COLO668 (cell line): ENCODE measurements around the gene SLC66A3.

Experiments
- DNase-seq: peaks from one replicate; lab custom pipeline; 2025; ENCODE audit not compliant: unreplicated experiment; lab: John Stamatoyannopoulos, UW

The SLC66A3 gene

GRCh38 chr2:11133936-11134320, 21.3 kb upstream of the SLC66A3 start:
- DNase-seq, result no peak

DNA sequence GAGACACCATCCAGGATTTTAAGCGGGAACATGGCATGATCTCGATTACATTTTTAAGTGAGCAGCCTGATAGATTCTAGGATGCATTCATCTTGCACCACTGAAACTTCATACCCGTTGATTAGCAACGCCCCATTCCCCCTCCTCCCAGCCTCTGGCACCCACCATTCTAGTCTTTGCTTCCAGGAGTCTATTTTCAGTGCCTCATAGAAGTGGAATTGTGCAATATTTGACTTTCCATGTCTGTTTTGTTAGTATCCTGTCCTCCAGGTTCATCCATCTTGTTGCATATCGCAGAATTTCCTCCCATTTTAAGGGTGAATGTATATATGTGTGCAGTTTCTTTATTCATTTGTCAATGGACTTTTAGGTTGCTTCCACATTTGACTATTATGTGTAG, 20.9 kb upstream of the SLC66A3 start:
- DNase-seq, result no peak

- DNase-seq, result no peak
Measured at GRCh38 chr2:11140492-11140891, 14.8 kb upstream of the SLC66A3 start.

GRCh38 chr2:11141319-11141718, 13.9 kb upstream of the SLC66A3 start:
- DNase-seq, result no peak

DNA sequence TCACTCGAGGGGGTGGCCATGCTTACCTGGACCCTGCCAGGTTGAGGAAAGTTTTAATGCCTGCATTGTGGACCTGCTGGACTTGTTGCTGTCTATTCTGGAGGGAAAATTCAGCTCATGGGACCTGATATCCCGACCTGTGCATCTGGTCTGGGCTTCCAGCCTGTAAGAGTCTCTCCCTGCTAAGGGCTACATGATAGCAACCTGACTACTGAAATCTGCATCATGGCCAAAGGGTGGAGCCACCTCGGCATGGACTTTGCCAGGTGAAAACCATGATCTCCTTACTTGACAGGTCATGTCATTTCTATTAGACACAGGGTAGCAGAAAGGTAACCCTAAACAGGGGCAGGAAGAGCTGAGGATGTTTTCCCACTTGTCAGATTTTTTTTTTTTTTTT, 12.9 kb upstream of the SLC66A3 start:
- no peak for DNase-seq

DNA sequence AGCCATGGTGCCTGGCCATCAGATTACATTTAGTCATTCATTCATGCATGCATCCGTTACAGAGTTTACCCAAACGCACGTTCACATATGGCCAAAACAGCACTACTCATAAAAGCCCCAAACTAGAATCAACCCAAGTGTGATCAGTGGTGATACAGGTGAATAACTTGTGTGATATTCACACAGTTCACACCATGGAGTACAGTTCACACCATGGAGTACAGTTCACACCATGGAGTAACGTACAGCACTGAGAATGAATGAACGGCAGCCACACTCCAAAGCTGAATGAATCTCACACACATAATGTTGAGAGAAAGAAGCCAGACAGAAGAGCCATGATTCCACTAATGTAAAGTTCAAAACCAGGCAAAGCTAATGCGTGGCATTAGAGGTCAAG, 12.3 kb upstream of the SLC66A3 start:
- no peak for DNase-seq

- no peak for DNase-seq
Measured at GRCh38 chr2:11144077-11144737, 11.1 kb upstream of the SLC66A3 start.

- DNase-seq, result no peak
Measured at GRCh38 chr2:11144738-11145079, 10.6 kb upstream of the SLC66A3 start.

- DNase-seq, result no peak
Measured at GRCh38 chr2:11145350-11145749, 9.9 kb upstream of the SLC66A3 start.

GRCh38 chr2:11146076-11146475, 9.2 kb upstream of the SLC66A3 start:
- no peak for DNase-seq

DNA sequence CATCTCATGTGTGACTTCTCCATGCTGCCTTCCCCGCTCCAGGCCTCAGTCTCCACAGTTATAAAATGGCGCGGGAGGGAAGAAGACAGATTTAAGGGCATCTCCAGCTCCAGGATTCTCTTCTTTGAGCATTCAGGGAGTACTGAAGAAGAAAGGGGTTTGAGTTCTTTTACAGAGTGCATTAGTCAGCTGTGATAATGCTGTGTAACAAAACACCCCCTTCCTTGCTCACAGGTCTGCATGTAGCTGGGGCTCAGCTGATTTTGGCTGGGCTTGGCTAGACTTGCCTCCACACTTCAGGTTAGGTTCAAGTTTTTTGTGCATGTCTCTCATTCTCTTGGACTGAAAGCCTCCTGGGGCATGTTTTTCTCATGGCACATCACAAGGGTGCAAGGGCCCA, 8.0 kb upstream of the SLC66A3 start:
- no peak for DNase-seq

GRCh38 chr2:11152591-11152990, 2.7 kb upstream of the SLC66A3 start:
- no peak for DNase-seq

DNA sequence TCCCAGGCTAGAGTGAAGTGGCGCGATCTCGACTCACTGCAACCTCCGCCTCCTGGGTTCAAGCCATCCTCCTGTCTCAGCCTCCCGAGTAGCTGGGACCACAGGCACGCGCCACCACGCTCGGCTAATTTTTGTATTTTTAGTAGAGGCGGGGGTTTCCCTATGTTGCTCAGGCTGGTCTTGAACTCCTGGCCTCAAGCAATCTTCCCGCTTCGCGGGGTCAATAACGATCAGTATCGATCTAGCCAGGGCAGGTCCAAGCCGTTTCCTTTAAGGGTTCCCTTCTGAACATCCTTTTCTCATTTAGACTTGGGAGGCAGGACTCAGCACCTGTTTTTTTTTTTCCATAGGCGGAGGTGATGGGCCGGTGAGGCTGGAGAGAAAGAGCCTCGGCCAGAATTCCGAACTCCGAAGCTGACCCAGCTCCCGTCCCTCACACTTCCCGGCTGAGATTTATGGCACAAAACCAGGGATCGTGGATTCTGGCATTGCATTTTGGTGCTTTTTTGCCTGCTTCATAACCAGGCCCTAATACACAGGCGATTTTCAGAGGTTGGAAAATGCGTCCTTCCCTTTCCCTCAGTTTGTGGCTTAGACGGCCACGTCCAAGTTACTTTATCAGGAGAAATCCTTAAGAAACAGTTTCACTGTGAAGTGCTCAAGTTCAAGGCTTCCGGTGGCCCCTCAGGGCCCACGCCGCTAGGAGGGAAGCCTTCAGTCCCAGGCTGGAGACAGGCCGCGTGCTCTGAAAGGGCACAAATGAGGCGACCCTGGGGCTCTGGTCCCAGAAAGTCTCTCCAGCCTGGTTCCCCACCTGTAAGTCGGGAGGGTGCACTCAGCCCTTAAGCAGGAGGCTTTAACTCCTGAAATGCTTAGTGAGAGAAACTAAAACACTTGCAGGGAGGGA, 998 bp upstream of the SLC66A3 start:
- DNase-seq, result no peak

GRCh38 chr2:11154923-11155380, 315 bp upstream of the SLC66A3 start:
- peak; percentile 97 for DNase-seq

GRCh38 chr2:11156396-11157075, 1.3 kb downstream of the SLC66A3 start:
- no peak for DNase-seq

GRCh38 chr2:11157296-11157695, 2.0 kb downstream of the SLC66A3 start:
- no peak for DNase-seq

GRCh38 chr2:11157731-11158130, 2.5 kb downstream of the SLC66A3 start:
- no peak for DNase-seq

GRCh38 chr2:11158916-11159573, 3.8 kb downstream of the SLC66A3 start:
- DNase-seq, result no peak

DNA sequence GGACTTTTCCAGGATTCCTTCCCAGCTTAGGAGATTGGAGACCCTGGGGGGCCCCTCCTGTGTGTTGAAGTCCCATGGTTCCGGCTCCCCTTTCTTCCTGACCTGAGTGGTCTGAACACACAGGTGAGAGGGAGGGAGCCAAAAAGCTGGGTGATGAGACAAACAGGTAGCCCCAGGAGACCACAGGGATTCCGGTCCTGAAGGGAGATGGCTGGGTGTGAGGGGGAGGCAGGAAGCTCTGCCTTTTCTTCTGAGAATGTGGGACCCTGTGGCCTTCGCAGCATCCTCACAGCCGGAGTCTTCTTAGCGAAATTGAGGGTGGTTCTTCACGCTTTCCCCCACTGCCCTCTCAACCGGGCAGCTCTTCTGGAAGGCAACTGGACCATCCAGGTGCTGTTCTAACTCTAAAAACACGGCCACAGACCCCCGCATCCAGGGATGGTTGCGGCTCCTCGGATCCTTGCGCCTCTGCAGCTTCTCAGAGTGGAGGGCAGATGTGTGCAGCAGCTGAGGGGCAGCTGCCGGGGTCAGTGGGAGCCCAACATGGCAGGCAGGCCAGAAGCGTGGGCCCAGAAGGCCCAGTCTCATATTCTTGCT, 4.4 kb downstream of the SLC66A3 start:
- no peak for DNase-seq

GRCh38 chr2:11160256-11160655, 5.0 kb downstream of the SLC66A3 start:
- DNase-seq, result no peak
